ENCODE measurements around the gene HAUS7. TPM values are rescaled to one million over a fixed set of nuclear protein-coding genes. Genes with fewer than 3 reads are reported as not detected.

The HAUS7 gene
- total and polyA plus RNA-seq, 2 experiments from 2014 or later: 59.8 to 77.9 TPM

- H3K4me3 ChIP-seq: no peak overlapping the region
- H3K27ac ChIP-seq (ENCODE audit: low read depth): no peak overlapping the region
- Mint-ChIP-seq H3K4me3 (no peak overlapping the region), H3K36me3 (ENCODE audit: low read depth) (no peaks in the 10 kb centered on the region), H3K9me3 (peaks cover 5% of the 10 kb centered on the region; the same call in 2 of the 3 replicates), H3K27me3 (ENCODE audit: insufficient read depth, low read depth, poor library complexity) (no peaks in the 10 kb centered on the region), H3K4me1 (no peaks in the 10 kb centered on the region), H3K27ac (no peak overlapping the region)
- DNase-seq (ENCODE audit: low spot score) (no peak), ATAC-seq (no peak)
- no peaks in the 10 kb centered on the region for H3F3A ChIP-seq (replicated peaks; ENCODE audit: low read depth)
- H3K9me2 ChIP-seq (ENCODE audit: insufficient read depth): no peaks in the 10 kb centered on the region
- TF ChIP-seq CTCF (conservative IDR thresholded peaks at IDR 0.05; ENCODE audit: low read depth in 2 of 2) (no peak), EZH2 (IDR thresholded peaks at IDR 0.05; ENCODE audit: low read depth, unreplicated experiment) (no peak), JUNB (IDR thresholded peaks at IDR 0.05; ENCODE audit: unreplicated experiment) (no peak), EZH2phosphoT487 (IDR thresholded peaks at IDR 0.05; ENCODE audit: unreplicated experiment) (no peak), NANOG (IDR thresholded peaks at IDR 0.05; ENCODE audit: borderline replicate concordance) (no peak)
- H4K20me1 ChIP-seq (replicated peaks; ENCODE audit: insufficient read depth): no peaks in the 10 kb centered on the region
- H3K4me2 ChIP-seq: no peak overlapping the region
- no peaks in the 10 kb centered on the region for H3K27me3 ChIP-seq (ENCODE audit: insufficient read depth)
- H3K36me3 ChIP-seq (ENCODE audit: insufficient read depth): no peaks in the 10 kb centered on the region
- no peak overlapping the region for H2AFZ ChIP-seq
- no peaks in the 10 kb centered on the region for H3K4me1 ChIP-seq (ENCODE audit: insufficient read depth)
- no peaks in the 10 kb centered on the region for H3K79me2 ChIP-seq (replicated peaks; ENCODE audit: insufficient read depth)
These were observed 35.6 kb downstream of the HAUS7 start for GRCh38 chrX:153434801-153435200.

- no peak overlapping the region for H3K4me2 ChIP-seq
- Mint-ChIP-seq H3K36me3 (ENCODE audit: low read depth) (no peaks in the 10 kb centered on the region), H3K4me1 (no peaks in the 10 kb centered on the region), H3K27ac (no peak overlapping the region), H3K4me3 (no peak overlapping the region), H3K27me3 (ENCODE audit: insufficient read depth, low read depth, poor library complexity) (no peaks in the 10 kb centered on the region), H3K9me3 (peaks cover 5% of the 10 kb centered on the region; the same call in 2 of the 3 replicates)
- no peaks in the 10 kb centered on the region for H4K20me1 ChIP-seq (replicated peaks; ENCODE audit: insufficient read depth)
- DNase-seq (ENCODE audit: low spot score) (no peak), ATAC-seq (no peak)
- H2AFZ ChIP-seq: no peak overlapping the region
- no peaks in the 10 kb centered on the region for H3K4me1 ChIP-seq (ENCODE audit: insufficient read depth)
- H3K9me2 ChIP-seq (ENCODE audit: insufficient read depth): no peaks in the 10 kb centered on the region
- no peaks in the 10 kb centered on the region for H3K36me3 ChIP-seq (ENCODE audit: insufficient read depth)
- H3K79me2 ChIP-seq (replicated peaks; ENCODE audit: insufficient read depth): no peaks in the 10 kb centered on the region
- H3K4me3 ChIP-seq: no peak overlapping the region
- no peaks in the 10 kb centered on the region for H3K27me3 ChIP-seq (ENCODE audit: insufficient read depth)
- H3K27ac ChIP-seq (ENCODE audit: low read depth): no peak overlapping the region
- H3F3A ChIP-seq (replicated peaks; ENCODE audit: low read depth): no peaks in the 10 kb centered on the region
- no peak for TF ChIP-seq JUNB (IDR thresholded peaks at IDR 0.05; ENCODE audit: unreplicated experiment)
- TF ChIP-seq ETS1 (IDR thresholded peaks at IDR 0.05): no peak
- no peak for TF ChIP-seq EZH2 (IDR thresholded peaks at IDR 0.05; ENCODE audit: low read depth, unreplicated experiment)
- TF ChIP-seq CREB1 (CRISPR knock-in tag; IDR thresholded peaks at IDR 0.05; ENCODE audit: low read depth): no peak
- no peak for TF ChIP-seq CTCF (conservative IDR thresholded peaks at IDR 0.05; ENCODE audit: low read depth in 2 of 2)
- no peak for TF ChIP-seq REST (IDR thresholded peaks at IDR 0.05; ENCODE audit: unreplicated experiment)
- TF ChIP-seq NANOG (IDR thresholded peaks at IDR 0.05; ENCODE audit: borderline replicate concordance): no peak
- TF ChIP-seq STAT1 (IDR thresholded peaks at IDR 0.05; ENCODE audit: unreplicated experiment): no peak
These were observed 36.5 kb downstream of the HAUS7 start for GRCh38 chrX:153433781-153434285.

Data from GM23338 (cell line).